Fibroblast of mammary gland (primary cell): ENCODE results near the gene SELP.
"Not testable (repeated sequence)": the region's sequence is repeated elsewhere in the genome, so short reads cannot be mapped to it uniquely, and the experiment has no call there.

Experiments used
- DNase-seq: peaks from one replicate; pipeline ENCODE4 v3.0.0-alpha.2; 2010; ENCODE audit warnings: low read depth
- H3K4me3 ChIP-seq: 2 replicates; pipeline ENCODE4 v1.5.1; 2011; ENCODE audit warnings: low read depth, mild to moderate bottlenecking, low read length, moderate library complexity; ENCODE audit not compliant: control insufficient read depth
- TF ChIP-seq, protein P1 (sequence below): conservative IDR thresholded peaks from 2 replicates; pipeline ENCODE4 v1.5.1; 2011; ENCODE audit warnings: low read depth, low read length, inconsistent platforms; ENCODE audit not compliant: control insufficient read depth, insufficient read depth

Gene SELP

GRCh38 chr1:169630006-169630405, at the start of gene SELP:
SELP (minus strand) TSS chr1:169630124; CDS start chr1:169630074, 50 bp downstream.
- TF ChIP-seq, protein P1, sequence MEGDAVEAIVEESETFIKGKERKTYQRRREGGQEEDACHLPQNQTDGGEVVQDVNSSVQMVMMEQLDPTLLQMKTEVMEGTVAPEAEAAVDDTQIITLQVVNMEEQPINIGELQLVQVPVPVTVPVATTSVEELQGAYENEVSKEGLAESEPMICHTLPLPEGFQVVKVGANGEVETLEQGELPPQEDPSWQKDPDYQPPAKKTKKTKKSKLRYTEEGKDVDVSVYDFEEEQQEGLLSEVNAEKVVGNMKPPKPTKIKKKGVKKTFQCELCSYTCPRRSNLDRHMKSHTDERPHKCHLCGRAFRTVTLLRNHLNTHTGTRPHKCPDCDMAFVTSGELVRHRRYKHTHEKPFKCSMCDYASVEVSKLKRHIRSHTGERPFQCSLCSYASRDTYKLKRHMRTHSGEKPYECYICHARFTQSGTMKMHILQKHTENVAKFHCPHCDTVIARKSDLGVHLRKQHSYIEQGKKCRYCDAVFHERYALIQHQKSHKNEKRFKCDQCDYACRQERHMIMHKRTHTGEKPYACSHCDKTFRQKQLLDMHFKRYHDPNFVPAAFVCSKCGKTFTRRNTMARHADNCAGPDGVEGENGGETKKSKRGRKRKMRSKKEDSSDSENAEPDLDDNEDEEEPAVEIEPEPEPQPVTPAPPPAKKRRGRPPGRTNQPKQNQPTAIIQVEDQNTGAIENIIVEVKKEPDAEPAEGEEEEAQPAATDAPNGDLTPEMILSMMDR: no peak
- no peak for DNase-seq
- no peak within 1 kb of the TSS for H3K4me3 ChIP-seq

GRCh38 chr1:169679692-169680091, 49.8 kb upstream of the SELP start:
- TF ChIP-seq, protein P1: no peak
- no peak for DNase-seq
- H3K4me3 ChIP-seq: no peak overlapping the region

DNA sequence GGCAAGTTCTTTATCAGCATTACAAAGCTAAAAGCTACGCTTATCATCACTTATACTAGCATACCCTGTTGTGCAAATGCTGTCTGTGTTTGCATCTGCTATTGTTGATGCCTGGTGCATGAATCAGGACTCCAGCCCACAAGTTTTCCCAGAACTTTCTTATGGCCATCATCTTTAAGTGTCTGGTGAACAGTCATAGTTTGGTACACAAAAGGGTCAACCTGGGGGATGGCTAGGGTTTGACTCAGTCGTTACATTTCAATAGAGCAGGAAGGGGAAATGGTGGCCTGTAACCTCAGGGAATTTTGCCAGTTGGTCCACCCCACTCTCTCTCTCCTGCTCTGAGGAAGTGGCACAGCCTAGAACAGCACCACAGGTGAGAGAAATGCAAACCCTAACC, 46.1 kb upstream of the SELP start:
- DNase-seq: peak; percentile 80
- no peak overlapping the region for H3K4me3 ChIP-seq
- TF ChIP-seq, protein P1: no peak

DNA sequence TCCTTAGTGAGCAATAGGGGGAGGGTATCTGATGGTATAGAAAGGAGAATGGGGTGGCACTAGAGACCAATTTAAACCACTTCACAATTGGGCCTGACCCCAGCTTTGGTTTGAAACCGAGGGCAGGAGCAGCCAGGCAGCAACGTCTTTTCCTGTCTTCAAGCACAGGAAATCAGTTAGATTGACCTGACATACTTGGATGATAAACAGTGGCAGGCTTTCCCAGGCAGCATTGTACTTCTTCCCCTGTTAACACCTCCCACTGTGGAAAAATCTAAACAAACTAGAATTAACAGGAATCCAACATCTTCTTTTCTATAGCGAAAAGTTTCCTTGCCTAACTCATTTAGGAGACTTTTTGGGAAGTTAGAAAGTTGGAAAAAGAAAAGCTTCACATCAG, 40.9 kb upstream of the SELP start:
- no peak for DNase-seq
- no peak overlapping the region for H3K4me3 ChIP-seq
- TF ChIP-seq, protein P1: no peak

DNA sequence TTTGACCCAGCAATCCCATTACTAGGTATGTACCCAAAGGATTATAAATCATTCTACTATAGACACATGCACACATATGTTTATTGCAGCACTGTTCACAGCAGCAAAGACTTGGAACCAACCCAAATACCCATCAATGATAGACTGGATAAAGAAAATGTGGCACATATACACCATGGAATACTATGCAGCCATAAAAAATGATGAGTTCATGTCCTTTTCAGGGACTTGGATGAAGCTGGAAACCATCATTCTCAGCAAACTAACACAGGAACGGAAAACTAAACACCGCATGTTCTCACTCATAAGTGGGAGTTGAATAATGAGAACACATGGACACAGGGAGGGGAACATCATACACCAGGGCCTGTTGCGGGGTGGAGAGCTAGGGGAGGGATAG, 40.3 kb upstream of the SELP start:
- DNase-seq, H3K4me3 ChIP-seq: not testable (repeated sequence)

DNA sequence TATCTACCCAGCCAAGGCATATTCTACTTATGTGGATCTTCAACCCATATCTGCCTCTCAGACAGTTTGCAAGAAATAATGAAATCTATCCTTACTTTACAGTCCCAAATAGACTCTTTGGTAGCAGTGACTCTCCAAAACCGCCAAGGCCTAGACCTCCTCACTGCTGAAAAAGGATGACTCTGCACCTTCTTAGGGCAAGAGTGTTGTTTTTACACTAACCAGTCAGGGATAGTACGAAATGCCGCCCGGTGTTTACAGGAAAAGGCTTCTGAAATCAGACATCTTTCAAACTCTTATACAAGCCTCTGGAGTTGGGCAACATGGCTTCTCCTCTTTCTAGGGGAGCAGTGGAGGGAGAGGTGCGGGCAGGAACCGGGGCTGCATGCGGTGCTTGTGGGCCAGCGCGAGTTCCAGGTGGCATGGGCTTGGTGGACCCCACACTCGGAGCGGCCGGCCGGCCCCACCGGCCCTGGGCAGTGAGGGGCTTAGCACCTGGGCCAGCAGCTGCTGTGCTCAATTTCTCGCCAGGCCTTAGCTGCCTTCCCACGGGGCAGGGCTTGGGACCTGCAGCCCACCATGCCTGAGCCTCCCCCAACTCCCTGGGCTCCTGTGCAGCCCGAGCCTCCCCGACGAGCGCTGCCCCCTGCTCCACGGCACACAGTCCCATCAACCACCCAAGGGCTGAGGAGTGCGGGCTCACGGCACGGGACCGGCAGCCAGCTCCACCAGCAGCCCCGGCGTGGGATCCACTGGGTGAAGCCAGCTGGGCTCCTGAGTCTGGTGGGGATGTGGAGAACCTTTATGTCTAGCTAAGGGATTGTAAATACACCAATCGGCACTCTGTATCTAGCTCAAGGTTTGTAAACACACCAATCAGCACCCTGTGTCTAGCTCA, 38.0 kb upstream of the SELP start:
- H3K4me3 ChIP-seq, DNase-seq: not testable (repeated sequence)

DNA sequence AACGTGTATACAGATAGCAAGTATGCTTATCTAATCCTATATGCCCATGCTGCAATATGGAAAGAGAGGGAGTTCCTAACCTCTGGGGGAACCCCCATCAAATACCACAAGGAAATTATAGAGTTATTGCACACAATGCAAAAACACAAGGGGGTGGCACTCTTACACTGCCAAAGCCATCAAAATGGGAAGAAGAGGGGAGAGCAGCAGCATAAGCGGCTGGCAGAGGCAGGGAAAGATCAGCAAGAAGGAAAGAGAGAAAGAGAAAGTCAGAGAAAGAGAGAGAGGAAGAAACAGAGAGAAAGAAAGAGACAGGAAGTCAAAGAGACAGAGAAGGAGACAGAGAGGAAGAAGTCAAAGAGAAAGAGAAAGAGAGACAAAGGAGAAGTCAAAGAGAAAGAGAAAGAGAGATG, 37.3 kb upstream of the SELP start:
- DNase-seq, H3K4me3 ChIP-seq: not testable (repeated sequence)

GRCh38 chr1:169662680-169663079, 32.8 kb upstream of the SELP start:
- H3K4me3 ChIP-seq, DNase-seq: not testable (repeated sequence)

DNA sequence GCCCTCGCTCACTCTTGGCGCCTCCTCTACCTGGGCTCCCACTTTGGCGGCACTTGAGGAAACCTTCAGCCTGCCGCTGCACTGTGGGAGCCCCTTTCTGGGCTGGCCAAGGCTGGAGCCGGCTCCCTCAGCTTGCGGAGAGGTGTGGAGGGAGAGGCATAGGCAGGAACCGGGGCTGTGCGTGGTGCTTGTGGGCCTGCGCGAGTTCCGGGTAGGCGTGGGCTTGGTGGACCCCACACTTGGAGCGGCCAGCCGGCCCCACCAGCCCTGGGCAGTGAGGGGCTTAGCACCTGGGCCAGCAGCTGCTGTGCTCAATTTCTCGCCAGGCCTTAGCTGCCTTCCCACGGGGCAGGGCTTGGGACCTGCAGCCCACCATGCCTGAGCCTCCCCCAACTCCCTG, 31.1 kb upstream of the SELP start:
- DNase-seq, H3K4me3 ChIP-seq: not testable (repeated sequence)

- DNase-seq, H3K4me3 ChIP-seq: not testable (repeated sequence)
Measured at GRCh38 chr1:169658777-169659176, 28.9 kb upstream of the SELP start.
